ENCODE data around the gene IWS1. TPM values are rescaled to one million over a fixed set of nuclear protein-coding genes. Genes with fewer than 3 reads are reported as not detected.
A peak's percentile ranks its signal among the peaks of the same experiment; 100 is the strongest.

The IWS1 gene
- total and polyA plus RNA-seq, 10 of the 15 experiments (the other 5 are each of a cell fraction or from before 2014, with no cell fraction given): 21.9 to 68.9 (median 45.8) TPM

- TF ChIP-seq MYC (IDR thresholded peaks at IDR 0.05; ENCODE audit: insufficient read depth, insufficient read length, insufficient replicate concordance, low read length, severe bottlenecking): peak; percentile 53
- TF ChIP-seq MEF2A (IDR thresholded peaks at IDR 0.05; ENCODE audit: insufficient read depth, low read depth, low read length): no peak
- no peak for TF ChIP-seq ASH2L (IDR thresholded peaks at IDR 0.05; ENCODE audit: borderline replicate concordance, low read depth)
- no peak for TF ChIP-seq TBL1XR1 (IDR thresholded peaks at IDR 0.05; ENCODE audit: low read depth, low read length)
- no peak for TF ChIP-seq RB1 (IDR thresholded peaks at IDR 0.05; ENCODE audit: borderline replicate concordance)
- TF ChIP-seq NBN (IDR thresholded peaks at IDR 0.05): peak; percentile 89
- 0 out of 2 replicates have a peak, but pooled peaks have one; percentile 7 for TF ChIP-seq RBBP5 (conservative IDR thresholded peaks at IDR 0.05)
- peak; percentile 91 for TF ChIP-seq CREB1 (IDR thresholded peaks at IDR 0.05; ENCODE audit: low read depth)
- peak; percentile 10; the same call in 1 of the 2 replicates for TF ChIP-seq SMARCA5 (IDR thresholded peaks at IDR 0.05)
- peak; percentile 75 for TF ChIP-seq MXI1 (IDR thresholded peaks at IDR 0.05; ENCODE audit: low read depth, low read length)
- TF ChIP-seq GATAD2B (conservative IDR thresholded peaks at IDR 0.05; ENCODE audit: low read depth): peak; percentile 86
- no peak for TF ChIP-seq CUX1 (IDR thresholded peaks at IDR 0.05; ENCODE audit: insufficient replicate concordance, low read depth, low read length)
- peak; percentile 71; the same call in 1 of the 2 replicates for TF ChIP-seq E2F4 (IDR thresholded peaks at IDR 0.05; ENCODE audit: low read depth, low read length)
- TF ChIP-seq JUNB (IDR thresholded peaks at IDR 0.05): no peak
- no peak; the same call in 1 of the 2 replicates for TF ChIP-seq WRNIP1 (IDR thresholded peaks at IDR 0.05; ENCODE audit: borderline replicate concordance, low read depth, low read length)
- peak; percentile 85 for TF ChIP-seq ATF7 (IDR thresholded peaks at IDR 0.05; ENCODE audit: low read depth)
- 0 out of 2 replicates have a peak, but pooled peaks have one; percentile 5 for TF ChIP-seq CHD4 (IDR thresholded peaks at IDR 0.05)
- TF ChIP-seq ZNF622 (IDR thresholded peaks at IDR 0.05): no peak; the same call in 1 of the 2 replicates
- peak; percentile 94 to 97 for TF ChIP-seq IKZF2 (IDR thresholded peaks at IDR 0.05)
- peak; percentile 52; the same call in 1 of the 2 replicates for TF ChIP-seq ZNF207 (IDR thresholded peaks at IDR 0.05; ENCODE audit: borderline replicate concordance)
- peak; percentile 47 for TF ChIP-seq SKIL (IDR thresholded peaks at IDR 0.05; ENCODE audit: low read depth, poor library complexity, severe bottlenecking)
These were observed at the start of gene IWS1 (continued) for GRCh38 chr2:127526132-127527000.

All from GM12878 (cell line).